Measurements from ENCODE around the gene AP2M1. TPM values are rescaled to one million over a fixed set of nuclear protein-coding genes. Genes with fewer than 3 reads are reported as not detected.

The AP2M1 gene
- total RNA-seq, 1 experiment from 2014 or later = 353 TPM

DNA sequence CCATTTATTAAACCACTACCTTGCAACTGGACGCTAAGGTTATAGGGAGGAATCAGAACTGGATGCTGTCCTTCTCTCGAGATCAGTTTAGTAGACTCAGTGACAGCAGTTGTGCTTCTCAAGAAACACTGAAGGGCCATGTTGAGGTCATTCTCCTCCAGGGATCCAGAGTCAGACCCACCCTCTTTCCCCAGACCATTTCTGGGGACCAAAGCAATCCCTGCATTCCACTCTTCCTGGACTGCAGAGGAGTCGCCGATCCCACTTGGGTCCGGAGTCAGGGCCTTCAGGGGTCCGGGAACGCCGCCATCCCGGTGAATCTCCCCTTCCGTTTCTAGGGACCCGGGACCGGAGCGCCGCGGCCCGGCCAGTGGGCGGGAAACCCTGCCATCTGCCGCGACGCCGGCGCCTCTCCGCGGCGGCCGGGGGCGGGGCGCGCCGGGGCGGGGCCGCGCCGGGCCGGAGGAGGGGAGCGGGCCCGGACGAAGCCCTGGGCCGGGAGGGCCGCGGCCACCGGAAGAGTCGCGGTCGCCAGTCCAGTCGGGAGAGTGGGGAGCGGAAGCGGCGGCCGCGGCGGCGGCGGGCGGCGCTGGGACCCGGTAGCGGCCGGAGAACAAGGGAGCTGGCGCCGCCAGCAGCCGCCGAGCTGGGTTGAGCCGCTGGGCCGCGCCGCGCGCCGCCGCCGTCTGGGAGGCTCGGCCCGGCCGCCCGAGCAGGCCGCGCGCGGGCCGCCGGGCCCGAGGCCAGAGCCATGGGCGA lies 19.6 kb upstream of the AP2M1 start, which contains the start of gene DVL3:
TSS of gene DVL3 (plus strand) at position 493 of the 759 bp plus-strand sequence. CDS start at position 752, 259 bp downstream.
- H2AFZ ChIP-seq (ENCODE audit: low read depth, low read length, poor library complexity, severe bottlenecking) = peak within 1 kb of the TSS; percentile 81
- DNase-seq (ENCODE audit: low read depth, low spot score) = no peak
- peaks cover 7 to 21% of the 10 kb centered on the region in 2 experiments; a peak in 3 of 4 replicates for H3K4me1 ChIP-seq (ENCODE audit: control insufficient read depth in 1 of 2, insufficient read depth in 2 of 2, low read length in 2 of 2)
- H3K36me3 ChIP-seq (ENCODE audit: control insufficient read depth in 1 of 2, insufficient read depth in 2 of 2, low read length in 2 of 2) = no peaks in the 10 kb centered on the region
- intact Hi-C loops (cut with micrococcal nuclease) = no loop called here
- H3K9ac ChIP-seq (ENCODE audit: low read length) = peak within 1 kb of the TSS; percentile 82
- no peaks in the 10 kb centered on the region for H3K27me3 ChIP-seq (ENCODE audit: insufficient read depth, low read length)
- no TSS peak for BruUV-seq (replicated peaks)
- POLR2A ChIA-PET = interaction anchor here (0.6 kb wide), 1 partner anchor 19 kb away, joined by 6 read pairs; no protein-coding TSS in a partner anchor
- H3K4me3 ChIP-seq (replicated peaks in 1 of 2; ENCODE audit: low read depth in 1 of 2, low read length in 2 of 2) = peak within 1 kb of the TSS; percentile 82 to 93
- RAD21 ChIA-PET (ENCODE audit: low non-redundant PET in 1 of 2, low total read pairs in 2 of 2, uncharacterized antibody in 2 of 2, unreplicated experiment in 2 of 2) = no interaction called here
- peak within 1 kb of the TSS; percentile 89 for H3K27ac ChIP-seq (ENCODE audit: low read depth, low read length)
- H3K79me2 ChIP-seq (ENCODE audit: insufficient read depth, low read length) = peaks cover 43% of the 10 kb centered on the region
- peak; percentile 86 for ATAC-seq
- H3K4me2 ChIP-seq (ENCODE audit: low read length) = peak within 1 kb of the TSS; percentile 93
- CTCF ChIA-PET = interaction anchor here (0.6 kb wide), 1 partner anchor 260 kb away, joined by 3 read pairs; no protein-coding TSS in a partner anchor
- no peaks in the 10 kb centered on the region for H3K9me2 ChIP-seq (ENCODE audit: insufficient read depth)
- H4K20me1 ChIP-seq (ENCODE audit: insufficient read depth) = no peaks in the 10 kb centered on the region
- H3K9me3 ChIP-seq (ENCODE audit: control insufficient read depth in 1 of 2, insufficient read depth in 1 of 2, low read depth in 1 of 2, low read length in 2 of 2) = no peaks in the 10 kb centered on the region
- TF ChIP-seq POLR2AphosphoS5 (IDR thresholded peaks at IDR 0.05; ENCODE audit: low read depth, low read length) (peak; percentile 58), POLR2A (IDR thresholded peaks at IDR 0.05; ENCODE audit: borderline replicate concordance, extremely low read depth, insufficient read depth, insufficient read length) (peak; percentile 49), SIN3A (IDR thresholded peaks at IDR 0.05; ENCODE audit: low read depth) (no peak; the same call in 1 of the 2 replicates), SRF (IDR thresholded peaks at IDR 0.05; ENCODE audit: low read depth) (no peak), EGR1 (IDR thresholded peaks at IDR 0.05; ENCODE audit: low read depth) (no peak), CBX3 (IDR thresholded peaks at IDR 0.05; ENCODE audit: low read depth) (no peak), ELF1 (IDR thresholded peaks at IDR 0.05; ENCODE audit: borderline replicate concordance, low read depth) (no peak), JUND (IDR thresholded peaks at IDR 0.05) (no peak), ZFX (IDR thresholded peaks at IDR 0.05) (peak; percentile 93), CEBPB (IDR thresholded peaks at IDR 0.05; ENCODE audit: low read depth) (no peak), EZH2phosphoT487 (IDR thresholded peaks at IDR 0.05; ENCODE audit: borderline replicate concordance) (no peak), TCF7L2 (IDR thresholded peaks at IDR 0.05; ENCODE audit: borderline replicate concordance, extremely low read depth, insufficient read depth, insufficient read length) (peak; percentile 71), EZH2 (IDR thresholded peaks at IDR 0.05) (no peak), FOSL1 (IDR thresholded peaks at IDR 0.05; ENCODE audit: low read depth) (no peak), RAD21 (IDR thresholded peaks at IDR 0.05; ENCODE audit: low read depth) (no peak)
- TF ChIP-seq, protein P1, sequence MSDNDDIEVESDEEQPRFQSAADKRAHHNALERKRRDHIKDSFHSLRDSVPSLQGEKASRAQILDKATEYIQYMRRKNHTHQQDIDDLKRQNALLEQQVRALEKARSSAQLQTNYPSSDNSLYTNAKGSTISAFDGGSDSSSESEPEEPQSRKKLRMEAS (IDR thresholded peaks at IDR 0.05) = peak; percentile 52; the same call in 1 of the 2 replicates
- TF ChIP-seq, protein P2, sequence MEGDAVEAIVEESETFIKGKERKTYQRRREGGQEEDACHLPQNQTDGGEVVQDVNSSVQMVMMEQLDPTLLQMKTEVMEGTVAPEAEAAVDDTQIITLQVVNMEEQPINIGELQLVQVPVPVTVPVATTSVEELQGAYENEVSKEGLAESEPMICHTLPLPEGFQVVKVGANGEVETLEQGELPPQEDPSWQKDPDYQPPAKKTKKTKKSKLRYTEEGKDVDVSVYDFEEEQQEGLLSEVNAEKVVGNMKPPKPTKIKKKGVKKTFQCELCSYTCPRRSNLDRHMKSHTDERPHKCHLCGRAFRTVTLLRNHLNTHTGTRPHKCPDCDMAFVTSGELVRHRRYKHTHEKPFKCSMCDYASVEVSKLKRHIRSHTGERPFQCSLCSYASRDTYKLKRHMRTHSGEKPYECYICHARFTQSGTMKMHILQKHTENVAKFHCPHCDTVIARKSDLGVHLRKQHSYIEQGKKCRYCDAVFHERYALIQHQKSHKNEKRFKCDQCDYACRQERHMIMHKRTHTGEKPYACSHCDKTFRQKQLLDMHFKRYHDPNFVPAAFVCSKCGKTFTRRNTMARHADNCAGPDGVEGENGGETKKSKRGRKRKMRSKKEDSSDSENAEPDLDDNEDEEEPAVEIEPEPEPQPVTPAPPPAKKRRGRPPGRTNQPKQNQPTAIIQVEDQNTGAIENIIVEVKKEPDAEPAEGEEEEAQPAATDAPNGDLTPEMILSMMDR (IDR thresholded peaks at IDR 0.05 in 2 of 3, conservative IDR thresholded peaks at IDR 0.05 in 1 of 3; ENCODE audit: borderline replicate concordance in 1 of 3, insufficient read depth in 1 of 3, low read depth in 2 of 3, low read length in 2 of 3) = no peak
- TF ChIP-seq, protein P3, sequence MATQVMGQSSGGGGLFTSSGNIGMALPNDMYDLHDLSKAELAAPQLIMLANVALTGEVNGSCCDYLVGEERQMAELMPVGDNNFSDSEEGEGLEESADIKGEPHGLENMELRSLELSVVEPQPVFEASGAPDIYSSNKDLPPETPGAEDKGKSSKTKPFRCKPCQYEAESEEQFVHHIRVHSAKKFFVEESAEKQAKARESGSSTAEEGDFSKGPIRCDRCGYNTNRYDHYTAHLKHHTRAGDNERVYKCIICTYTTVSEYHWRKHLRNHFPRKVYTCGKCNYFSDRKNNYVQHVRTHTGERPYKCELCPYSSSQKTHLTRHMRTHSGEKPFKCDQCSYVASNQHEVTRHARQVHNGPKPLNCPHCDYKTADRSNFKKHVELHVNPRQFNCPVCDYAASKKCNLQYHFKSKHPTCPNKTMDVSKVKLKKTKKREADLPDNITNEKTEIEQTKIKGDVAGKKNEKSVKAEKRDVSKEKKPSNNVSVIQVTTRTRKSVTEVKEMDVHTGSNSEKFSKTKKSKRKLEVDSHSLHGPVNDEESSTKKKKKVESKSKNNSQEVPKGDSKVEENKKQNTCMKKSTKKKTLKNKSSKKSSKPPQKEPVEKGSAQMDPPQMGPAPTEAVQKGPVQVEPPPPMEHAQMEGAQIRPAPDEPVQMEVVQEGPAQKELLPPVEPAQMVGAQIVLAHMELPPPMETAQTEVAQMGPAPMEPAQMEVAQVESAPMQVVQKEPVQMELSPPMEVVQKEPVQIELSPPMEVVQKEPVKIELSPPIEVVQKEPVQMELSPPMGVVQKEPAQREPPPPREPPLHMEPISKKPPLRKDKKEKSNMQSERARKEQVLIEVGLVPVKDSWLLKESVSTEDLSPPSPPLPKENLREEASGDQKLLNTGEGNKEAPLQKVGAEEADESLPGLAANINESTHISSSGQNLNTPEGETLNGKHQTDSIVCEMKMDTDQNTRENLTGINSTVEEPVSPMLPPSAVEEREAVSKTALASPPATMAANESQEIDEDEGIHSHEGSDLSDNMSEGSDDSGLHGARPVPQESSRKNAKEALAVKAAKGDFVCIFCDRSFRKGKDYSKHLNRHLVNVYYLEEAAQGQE (IDR thresholded peaks at IDR 0.05; ENCODE audit: low read depth) = no peak
- TF ChIP-seq, protein P4, sequence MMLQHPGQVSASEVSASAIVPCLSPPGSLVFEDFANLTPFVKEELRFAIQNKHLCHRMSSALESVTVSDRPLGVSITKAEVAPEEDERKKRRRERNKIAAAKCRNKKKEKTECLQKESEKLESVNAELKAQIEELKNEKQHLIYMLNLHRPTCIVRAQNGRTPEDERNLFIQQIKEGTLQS (IDR thresholded peaks at IDR 0.05) = no peak
- TF ChIP-seq, protein P5, sequence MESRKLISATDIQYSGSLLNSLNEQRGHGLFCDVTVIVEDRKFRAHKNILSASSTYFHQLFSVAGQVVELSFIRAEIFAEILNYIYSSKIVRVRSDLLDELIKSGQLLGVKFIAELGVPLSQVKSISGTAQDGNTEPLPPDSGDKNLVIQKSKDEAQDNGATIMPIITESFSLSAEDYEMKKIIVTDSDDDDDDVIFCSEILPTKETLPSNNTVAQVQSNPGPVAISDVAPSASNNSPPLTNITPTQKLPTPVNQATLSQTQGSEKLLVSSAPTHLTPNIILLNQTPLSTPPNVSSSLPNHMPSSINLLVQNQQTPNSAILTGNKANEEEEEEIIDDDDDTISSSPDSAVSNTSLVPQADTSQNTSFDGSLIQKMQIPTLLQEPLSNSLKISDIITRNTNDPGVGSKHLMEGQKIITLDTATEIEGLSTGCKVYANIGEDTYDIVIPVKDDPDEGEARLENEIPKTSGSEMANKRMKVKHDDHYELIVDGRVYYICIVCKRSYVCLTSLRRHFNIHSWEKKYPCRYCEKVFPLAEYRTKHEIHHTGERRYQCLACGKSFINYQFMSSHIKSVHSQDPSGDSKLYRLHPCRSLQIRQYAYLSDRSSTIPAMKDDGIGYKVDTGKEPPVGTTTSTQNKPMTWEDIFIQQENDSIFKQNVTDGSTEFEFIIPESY (IDR thresholded peaks at IDR 0.05; ENCODE audit: extremely low read depth, insufficient replicate concordance, low read length) = no peak

Data from HCT116 (cell line).